Neuron (in vitro differentiated cells): ENCODE results near the gene FEZF2.

Experiments
- H2AFZ ChIP-seq: one replicate; pipeline ENCODE4 v1.6.1; 2013; ENCODE audit warnings: low read depth, mild to moderate bottlenecking, inconsistent platforms, low read length, moderate library complexity
- H3K27me3 ChIP-seq: one replicate; pipeline ENCODE4 v1.6.1; 2013; ENCODE audit warnings: low read length; ENCODE audit not compliant: insufficient read depth
- H3K36me3 ChIP-seq: one replicate; pipeline ENCODE4 v1.6.1; 2013; ENCODE audit warnings: low read length; ENCODE audit not compliant: insufficient read depth
- H3K4me1 ChIP-seq: one replicate; pipeline ENCODE4 v1.6.1; 2013; ENCODE audit warnings: low read length; ENCODE audit not compliant: insufficient read depth
- H3K4me3 ChIP-seq: 2 replicates; pipeline ENCODE4 v1.5.1; 2013; ENCODE audit warnings: mild to moderate bottlenecking, low read length, moderate library complexity
- H3K9me3 ChIP-seq: one replicate; pipeline ENCODE4 v1.6.1; 2013; ENCODE audit warnings: low read length

Gene FEZF2

DNA sequence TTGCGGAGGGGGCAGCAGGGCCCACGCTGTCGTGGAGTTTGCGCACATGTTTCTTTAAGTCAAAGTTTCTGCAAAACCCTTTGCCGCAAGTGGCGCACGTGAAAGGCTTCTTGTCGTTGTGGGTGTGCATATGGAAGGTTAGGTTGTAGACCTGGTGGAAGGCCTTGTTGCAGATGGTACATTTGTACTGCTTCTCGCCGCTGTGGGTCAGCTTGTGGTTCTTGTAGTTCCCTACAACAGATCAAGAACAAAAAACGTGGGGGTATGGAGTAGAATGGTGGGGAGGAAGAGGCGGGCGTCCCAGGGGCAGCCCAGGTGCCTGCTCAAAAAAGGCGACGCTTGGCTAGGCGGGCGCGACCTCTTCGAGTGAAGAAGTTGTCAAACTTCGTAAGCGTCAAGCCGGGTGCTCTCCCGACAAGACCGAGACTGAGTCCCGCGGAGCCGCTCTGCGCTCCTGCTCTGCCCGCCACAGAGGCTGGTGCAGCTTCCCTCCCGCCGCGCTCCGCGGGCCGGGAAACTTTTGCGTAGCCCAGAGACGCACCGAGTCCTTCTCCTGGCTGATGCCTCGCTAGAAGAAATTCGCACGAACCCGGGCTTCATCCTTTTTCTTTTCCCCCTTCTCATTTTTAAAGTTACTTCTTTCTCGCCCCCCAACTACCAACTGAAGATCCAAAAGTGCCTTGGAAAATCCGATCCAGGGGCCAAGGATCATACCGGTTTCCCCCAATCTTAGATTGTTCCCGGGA is 3.1 kb downstream of the FEZF2 start:
- H3K4me3 ChIP-seq = no peak overlapping the region
- H2AFZ ChIP-seq = no peak overlapping the region
- H3K27me3 ChIP-seq = peaks cover 97% of the 10 kb centered on the region
- no peaks in the 10 kb centered on the region for H3K9me3 ChIP-seq
- H3K36me3 ChIP-seq = no peaks in the 10 kb centered on the region
- peaks cover 6% of the 10 kb centered on the region for H3K4me1 ChIP-seq

DNA sequence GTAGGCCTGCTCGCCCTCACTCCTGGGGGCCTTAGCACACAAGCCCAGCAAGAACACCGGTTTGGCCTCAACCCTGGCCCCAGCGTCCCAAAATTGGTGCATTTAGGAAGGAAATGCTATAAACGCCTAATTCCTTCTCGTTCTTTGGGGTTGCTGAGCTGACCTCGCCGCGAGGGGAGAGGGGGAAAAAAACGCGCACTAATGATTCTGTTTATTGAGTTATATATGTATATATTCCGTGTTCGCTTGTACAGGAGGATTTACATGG is 3.9 kb downstream of the FEZF2 start:
- Histone ChIP-seq H3K9me3 (no peaks in the 10 kb centered on the region), H2AFZ (no peak overlapping the region), H3K4me1 (peaks cover 2% of the 10 kb centered on the region), H3K36me3 (no peaks in the 10 kb centered on the region), H3K4me3 (no peak overlapping the region), H3K27me3 (peaks cover 97% of the 10 kb centered on the region)

DNA sequence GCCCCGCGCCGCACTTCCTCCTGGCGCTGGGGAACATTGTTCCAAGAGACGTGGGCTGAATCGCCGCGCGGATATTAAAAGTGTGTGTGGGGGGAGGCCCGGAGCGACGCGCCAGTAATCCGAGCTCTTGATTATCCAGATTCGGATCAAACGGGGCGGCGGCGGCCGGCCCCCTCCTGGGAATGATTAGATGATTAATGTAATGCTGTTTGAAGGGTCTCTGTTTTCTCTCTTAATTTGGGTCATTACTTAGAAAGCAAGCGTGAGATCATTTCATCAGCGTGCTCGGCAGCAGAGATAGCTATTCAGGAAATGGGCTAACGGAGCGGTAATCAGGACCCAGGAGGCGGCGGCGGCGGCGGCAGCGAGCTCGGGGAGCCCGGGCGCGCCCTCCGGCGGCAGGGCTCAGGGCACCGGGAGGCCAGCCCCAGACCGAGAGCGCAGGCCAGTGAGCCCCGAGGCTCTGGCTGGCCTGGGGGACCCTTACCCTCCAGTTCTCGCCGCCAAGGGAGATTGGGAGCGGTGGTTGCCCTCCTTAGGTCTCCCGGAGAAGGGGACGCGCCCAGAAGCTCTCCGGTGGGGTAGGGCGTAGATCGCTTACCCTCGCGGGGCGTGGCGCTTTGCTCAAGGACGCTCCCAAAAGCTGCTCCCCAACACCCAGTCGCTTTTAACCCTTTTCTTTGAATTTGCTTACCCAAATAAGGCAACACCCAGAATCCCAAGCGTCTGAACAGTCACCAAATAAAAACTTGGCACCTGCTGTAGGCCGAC is 4.5 kb downstream of the FEZF2 start:
- Histone ChIP-seq H2AFZ (no peak overlapping the region), H3K9me3 (no peaks in the 10 kb centered on the region), H3K4me1 (no peaks in the 10 kb centered on the region), H3K27me3 (peaks cover 97% of the 10 kb centered on the region), H3K4me3 (no peak overlapping the region), H3K36me3 (no peaks in the 10 kb centered on the region)

DNA sequence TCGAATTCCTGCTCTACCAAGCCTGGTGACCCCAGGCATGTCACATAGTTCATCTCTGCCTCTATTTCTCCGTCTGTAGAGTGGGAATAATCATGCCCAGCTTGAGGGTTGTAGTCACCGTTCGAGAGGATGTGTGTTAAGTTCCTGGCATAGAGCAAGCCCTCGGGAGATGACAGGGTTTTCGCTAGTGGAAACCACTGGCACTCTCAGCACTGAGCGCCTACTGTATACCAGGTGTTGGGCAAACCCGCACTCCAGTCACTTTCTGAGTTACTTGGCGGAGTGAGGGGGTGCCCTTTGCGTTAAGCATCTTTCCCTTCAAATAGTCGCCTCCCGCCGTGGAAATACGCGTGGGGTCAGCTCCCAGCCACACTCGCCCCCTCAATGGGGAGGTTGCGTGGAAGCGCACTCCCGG is 5.1 kb downstream of the FEZF2 start:
- no peaks in the 10 kb centered on the region for H3K9me3 ChIP-seq
- H3K4me3 ChIP-seq = no peak overlapping the region
- peaks cover 96% of the 10 kb centered on the region for H3K27me3 ChIP-seq
- H2AFZ ChIP-seq = no peak overlapping the region
- no peaks in the 10 kb centered on the region for H3K36me3 ChIP-seq
- no peaks in the 10 kb centered on the region for H3K4me1 ChIP-seq

DNA sequence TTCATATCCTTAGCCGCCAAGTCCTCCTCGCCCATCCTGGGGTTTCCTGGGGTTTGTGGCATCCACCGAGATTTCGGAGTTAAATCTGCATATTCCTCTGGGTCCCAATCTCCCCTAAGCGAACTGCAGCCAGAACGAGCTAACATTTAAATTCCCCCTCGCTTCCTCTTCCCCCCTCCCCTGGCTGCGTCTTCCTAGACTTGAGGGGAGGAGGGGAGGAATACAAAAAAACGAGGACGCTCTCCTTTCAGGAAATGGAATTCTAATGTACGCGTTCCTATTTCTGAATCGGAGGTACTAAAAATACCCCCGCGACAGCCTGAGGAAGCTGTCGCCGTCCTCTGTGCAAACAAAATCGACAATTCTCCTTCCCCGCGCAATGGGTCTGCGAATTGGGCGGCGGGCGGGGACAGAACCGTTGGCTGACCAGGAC is 5.6 kb downstream of the FEZF2 start:
- Histone ChIP-seq H3K4me1 (no peaks in the 10 kb centered on the region), H3K4me3 (no peak overlapping the region), H3K36me3 (no peaks in the 10 kb centered on the region), H2AFZ (no peak overlapping the region), H3K27me3 (peaks cover 96% of the 10 kb centered on the region), H3K9me3 (no peaks in the 10 kb centered on the region)

DNA sequence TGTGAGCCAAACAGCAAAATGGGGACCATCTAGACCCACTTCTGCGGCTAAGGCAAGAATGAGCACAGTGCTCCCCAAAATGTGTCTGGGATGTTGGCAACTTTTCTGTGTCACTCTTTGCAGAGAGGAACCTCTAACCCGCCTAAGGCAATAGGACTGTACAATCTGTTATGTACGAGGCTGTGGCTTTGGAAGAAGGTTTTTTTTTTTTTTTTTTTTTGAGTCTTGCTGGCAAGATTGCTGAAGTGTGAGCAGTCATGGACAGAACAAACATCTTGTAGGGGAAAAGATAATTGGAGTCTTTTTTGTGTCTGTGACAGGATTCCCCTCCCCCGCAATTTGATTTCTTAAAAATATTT is 7.2 kb downstream of the FEZF2 start:
- Histone ChIP-seq H3K4me1 (no peaks in the 10 kb centered on the region), H3K9me3 (no peaks in the 10 kb centered on the region), H3K4me3 (no peak overlapping the region)

DNA sequence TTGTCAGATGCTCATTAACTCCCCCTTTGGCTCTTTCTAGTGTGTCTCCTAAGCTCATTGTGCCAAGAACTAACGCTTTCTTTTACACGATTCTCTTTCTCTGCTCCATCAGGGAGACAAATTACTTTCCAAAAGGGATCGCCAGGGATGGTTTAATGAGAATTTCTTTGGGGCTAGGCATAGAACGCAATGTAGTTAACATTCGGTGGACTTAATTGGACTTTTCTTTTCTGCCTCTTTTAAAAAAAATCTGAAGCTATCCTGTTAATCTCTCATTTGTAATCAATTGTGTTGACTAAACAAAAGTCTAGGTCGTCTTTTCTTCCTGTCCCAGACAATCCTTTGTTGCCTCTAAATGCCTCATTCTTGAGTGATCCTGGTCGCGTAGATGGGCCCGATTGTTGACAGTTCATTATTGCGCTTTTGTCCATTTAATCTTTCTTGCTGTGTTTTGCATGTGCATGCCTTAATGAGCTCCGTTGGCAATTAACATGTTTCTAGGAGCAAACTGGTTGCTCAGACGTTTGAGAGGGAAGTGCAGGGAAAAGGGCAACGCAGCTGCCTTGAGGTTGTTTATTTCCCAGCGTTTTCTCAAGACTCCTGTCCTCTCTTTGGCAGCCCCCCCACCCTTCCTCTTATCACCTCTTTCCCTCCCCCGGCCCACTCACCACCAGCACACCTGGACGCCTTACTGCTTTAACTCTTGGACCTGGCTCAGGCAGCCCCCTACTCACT is 7.8 kb downstream of the FEZF2 start:
- Histone ChIP-seq H3K9me3 (no peaks in the 10 kb centered on the region), H3K4me1 (no peaks in the 10 kb centered on the region), H3K27me3 (peaks cover 89% of the 10 kb centered on the region), H2AFZ (no peak overlapping the region), H3K4me3 (no peak overlapping the region), H3K36me3 (no peaks in the 10 kb centered on the region)

More for the DNA sequence above, 7.2 kb downstream of the FEZF2 start:
- Histone ChIP-seq H3K27me3 (peaks cover 89% of the 10 kb centered on the region), H2AFZ (no peak overlapping the region), H3K36me3 (no peaks in the 10 kb centered on the region)

DNA sequence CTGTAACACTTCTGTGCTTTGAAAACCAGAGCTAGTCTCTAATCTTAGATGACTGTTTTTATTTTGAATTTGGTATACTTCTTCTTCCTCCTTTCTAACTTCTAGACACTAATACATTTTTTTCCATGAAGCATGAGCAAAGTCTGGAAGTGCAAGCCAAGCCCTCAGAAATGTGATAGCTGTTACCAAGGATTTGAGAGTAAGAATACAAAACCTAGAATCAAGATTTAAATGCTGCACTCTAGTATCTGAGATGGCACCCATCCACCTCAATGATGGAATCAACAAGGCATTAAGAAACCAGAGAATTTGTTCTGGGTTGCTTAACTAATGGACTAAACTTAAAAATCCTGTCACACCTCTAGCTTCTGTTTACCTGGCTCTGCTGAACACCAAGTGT is 9.2 kb downstream of the FEZF2 start:
- Histone ChIP-seq H2AFZ (no peak overlapping the region), H3K4me3 (no peak overlapping the region), H3K36me3 (no peaks in the 10 kb centered on the region)

DNA sequence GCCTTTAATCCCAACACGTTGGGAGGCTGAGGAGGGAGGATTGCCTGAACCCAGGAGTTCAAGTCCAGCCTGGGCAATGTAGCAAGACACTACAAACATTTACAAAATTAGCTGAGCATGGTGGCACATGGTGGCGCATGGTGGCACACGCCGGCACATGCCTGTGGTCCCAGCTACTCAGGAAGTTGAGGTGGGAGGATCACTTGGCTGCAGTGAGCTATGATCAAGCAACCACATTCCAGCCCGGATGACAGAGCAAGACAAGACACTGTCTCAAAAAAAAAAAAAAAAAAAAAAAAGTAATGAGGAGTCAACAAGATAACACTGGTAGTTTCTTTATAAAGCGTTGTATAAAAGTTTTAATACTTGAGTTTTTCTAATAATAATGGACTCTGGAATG is 10.1 kb downstream of the FEZF2 start:
- H3K4me3 ChIP-seq = no peak overlapping the region
- H3K9me3 ChIP-seq = no peaks in the 10 kb centered on the region
- H3K36me3 ChIP-seq = no peaks in the 10 kb centered on the region
- H2AFZ ChIP-seq = no peak overlapping the region
- H3K27me3 ChIP-seq = peaks cover 85% of the 10 kb centered on the region
- H3K4me1 ChIP-seq = no peaks in the 10 kb centered on the region

More for the DNA sequence above, 9.2 kb downstream of the FEZF2 start:
- H3K4me1 ChIP-seq = no peaks in the 10 kb centered on the region
- peaks cover 88% of the 10 kb centered on the region for H3K27me3 ChIP-seq
- H3K9me3 ChIP-seq = no peaks in the 10 kb centered on the region

DNA sequence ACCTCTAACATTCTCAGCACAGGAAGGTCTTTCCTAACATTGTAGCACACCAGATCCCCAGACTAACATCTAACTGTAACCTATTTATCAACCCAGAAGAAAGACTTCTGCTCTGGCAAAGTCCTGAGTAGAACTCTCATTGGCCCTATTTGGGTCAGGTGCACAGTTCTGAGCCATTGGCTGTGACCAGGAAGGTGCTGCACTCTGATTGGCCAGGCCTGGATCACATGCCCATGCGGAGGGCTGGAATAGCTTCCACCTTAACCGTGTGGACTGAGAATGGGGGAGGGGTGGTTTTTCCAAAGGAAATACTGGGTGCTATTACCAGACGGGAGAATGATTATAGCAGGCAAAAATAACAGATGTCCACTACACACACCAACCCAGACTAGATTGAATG is 11.5 kb downstream of the FEZF2 start:
- peaks cover 76% of the 10 kb centered on the region for H3K27me3 ChIP-seq
- no peaks in the 10 kb centered on the region for H3K9me3 ChIP-seq

DNA sequence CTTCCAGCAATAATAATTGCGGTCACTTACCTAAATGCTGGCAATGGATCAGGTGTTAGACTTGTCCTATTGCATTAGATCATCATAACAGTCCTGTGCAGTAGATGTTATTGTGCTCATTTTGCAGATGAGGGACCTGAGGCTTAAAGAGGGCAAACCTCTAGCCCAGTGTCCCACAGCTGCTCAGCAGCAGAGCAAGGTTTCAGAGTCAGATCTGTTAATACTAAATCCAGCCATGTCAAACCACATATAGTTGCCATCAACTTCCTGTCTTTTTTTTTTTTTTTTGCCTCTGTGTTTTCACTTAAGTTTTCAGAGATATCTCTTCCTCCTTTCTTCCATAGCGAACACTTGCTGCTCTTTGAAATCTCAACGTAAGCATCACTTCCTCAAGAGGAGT is 12.1 kb downstream of the FEZF2 start:
- no peak overlapping the region for H3K4me3 ChIP-seq
- H3K4me1 ChIP-seq = no peaks in the 10 kb centered on the region
- H2AFZ ChIP-seq = no peak overlapping the region
- no peaks in the 10 kb centered on the region for H3K36me3 ChIP-seq
- peaks cover 77% of the 10 kb centered on the region for H3K27me3 ChIP-seq
- no peaks in the 10 kb centered on the region for H3K9me3 ChIP-seq

More for the DNA sequence above, 11.5 kb downstream of the FEZF2 start:
- no peak overlapping the region for H3K4me3 ChIP-seq
- H2AFZ ChIP-seq = no peak overlapping the region
- no peaks in the 10 kb centered on the region for H3K4me1 ChIP-seq
- no peaks in the 10 kb centered on the region for H3K36me3 ChIP-seq

DNA sequence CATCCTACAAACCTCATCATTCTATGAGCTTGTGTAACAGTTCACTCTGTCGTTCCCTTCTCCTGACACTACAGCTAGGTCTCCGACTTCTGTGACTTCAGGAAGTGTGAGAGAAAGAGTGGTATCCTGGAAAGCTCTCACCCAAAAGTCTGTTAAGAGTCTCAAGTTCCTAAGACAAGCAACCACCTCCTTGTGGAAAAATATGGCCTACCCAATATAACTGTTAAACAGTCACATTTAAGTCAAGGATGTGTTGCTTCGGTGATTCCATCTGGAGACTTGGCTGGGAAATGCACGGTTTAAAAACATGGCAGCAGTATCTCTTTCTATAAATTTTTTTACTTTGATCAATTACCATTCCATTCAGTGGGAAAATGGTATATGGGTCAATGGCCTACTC is 13.8 kb downstream of the FEZF2 start:
- Histone ChIP-seq H2AFZ (no peak overlapping the region), H3K36me3 (no peaks in the 10 kb centered on the region), H3K27me3 (peaks cover 72% of the 10 kb centered on the region), H3K4me3 (no peak overlapping the region), H3K9me3 (no peaks in the 10 kb centered on the region), H3K4me1 (no peaks in the 10 kb centered on the region)

DNA sequence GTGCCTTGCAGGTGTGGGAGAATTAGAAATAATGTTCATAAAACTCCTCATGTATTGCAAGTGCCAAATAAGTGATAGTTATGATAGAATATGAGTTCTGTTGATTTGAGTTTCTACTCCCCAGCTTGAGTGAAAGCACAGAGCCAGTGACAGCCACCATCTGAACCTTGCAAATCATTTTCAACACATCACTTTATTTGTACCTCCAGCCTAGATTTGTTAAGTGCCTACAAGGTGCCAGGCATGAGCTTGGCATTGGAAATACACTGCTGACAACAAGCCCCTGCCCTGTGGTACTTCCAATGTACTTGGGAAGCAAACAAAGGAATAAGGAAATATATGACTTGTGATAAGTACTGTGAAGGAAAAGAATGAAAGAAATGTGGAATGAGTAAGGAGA is 17.0 kb downstream of the FEZF2 start:
- Histone ChIP-seq H3K27me3 (peaks cover 61% of the 10 kb centered on the region), H3K4me1 (no peaks in the 10 kb centered on the region), H2AFZ (no peak overlapping the region), H3K9me3 (no peaks in the 10 kb centered on the region), H3K36me3 (no peaks in the 10 kb centered on the region), H3K4me3 (no peak overlapping the region)
